H1 (cell line): Measurements from ENCODE around the gene TCP11. TPM values are rescaled to one million over a fixed set of nuclear protein-coding genes. Genes with fewer than 3 reads are reported as not detected.

Source experiments
- CTCF ChIA-PET: fragments of 300-600 bp; sonication (Branson Sonifier 250); formaldehyde crosslinking; loops from one replicate; lab custom pipeline; 2021; ENCODE audit not compliant: partially characterized antibody; lab: Charles Lee
- POLR2A ChIA-PET: fragments of 300-600 bp; sonication (Branson Sonifier 250); formaldehyde crosslinking; loops from one replicate; lab custom pipeline; 2021; ENCODE audit warnings: inconsistent platforms; ENCODE audit not compliant: partially characterized antibody; lab: Charles Lee
- DNase-seq, 2 experiments: peaks; one replicate each; pipeline versions ENCODE4 v3.0.0 to v3.0.0-alpha.2; 2010 to 2022; ENCODE audit warnings: low spot score in 2 of 2, low read depth in 1 of 2, mixed read lengths in 1 of 2
- FAIRE-seq: peaks from 2 replicates; lab custom pipeline; 2011; peaks lifted over from hg19 to GRCh38; lab: Jason Lieb, UNC
- H2AFZ ChIP-seq: 2 replicates; pipeline ENCODE4 v1.8.1; 2012; ENCODE audit warnings: low read length, inconsistent platforms
- H2AK5ac ChIP-seq: 2 replicates; pipeline ENCODE4 v1.6.1; 2013; ENCODE audit warnings: low read depth, low read length
- H2BK120ac ChIP-seq: replicated peaks from 2 replicates; pipeline ENCODE3; 2013; ENCODE audit warnings: low read depth, low read length, inconsistent platforms
- H2BK12ac ChIP-seq: 2 replicates; pipeline ENCODE4 v1.6.1; 2013; ENCODE audit warnings: low read depth, low read length
- H2BK15ac ChIP-seq: 2 replicates; pipeline ENCODE4 v1.6.1; 2013; ENCODE audit warnings: low read length
- H2BK20ac ChIP-seq: 2 replicates; pipeline ENCODE4 v1.6.1; 2013; ENCODE audit warnings: low read length
- H2BK5ac ChIP-seq: 2 replicates; pipeline ENCODE4 v1.6.1; 2013; ENCODE audit warnings: low read depth, low read length
- H3K14ac ChIP-seq: 2 replicates; pipeline ENCODE4 v1.6.1; 2013; ENCODE audit warnings: inconsistent platforms; ENCODE audit not compliant: insufficient read length
- H3K18ac ChIP-seq: 2 replicates; pipeline ENCODE4 v1.6.1; 2013; ENCODE audit warnings: low read length; ENCODE audit errors: extremely low read depth
- H3K23ac ChIP-seq: 2 replicates; pipeline ENCODE4 v1.6.1; 2013; ENCODE audit warnings: inconsistent platforms; ENCODE audit not compliant: insufficient read length
- H3K23me2 ChIP-seq: 2 replicates; pipeline ENCODE4 v1.6.1; 2013; ENCODE audit warnings: low read depth, low read length
- H3K27ac ChIP-seq: 2 replicates; pipeline ENCODE4 v1.6.1; 2011; ENCODE audit warnings: low read depth, low read length, inconsistent platforms
- H3K27me3 ChIP-seq, 4 experiments: replicated peaks in 1 of 4; 1 replicate in 1 of 4; 2 replicates in 3 of 4; pipeline versions ENCODE4 v1.6.1 to v1.8.1; 2011 to 2013; ENCODE audit warnings: low read length in 3 of 4, mild to moderate bottlenecking in 3 of 4, inconsistent platforms in 2 of 4, mixed read lengths in 2 of 4, moderate library complexity in 1 of 4; ENCODE audit not compliant: control insufficient read depth in 3 of 4, insufficient read depth in 3 of 4; ENCODE audit errors: extremely low read depth in 1 of 4
- H3K36me3 ChIP-seq, 4 experiments: 2 replicates each; pipeline versions ENCODE4 v1.6.1 to v1.8.1; 2011 to 2013; ENCODE audit warnings: mild to moderate bottlenecking in 4 of 4, low read length in 3 of 4, moderate library complexity in 2 of 4, control low read depth in 1 of 4, inconsistent platforms in 1 of 4; ENCODE audit not compliant: insufficient read depth in 4 of 4, control insufficient read depth in 2 of 4
- H3K4ac ChIP-seq: replicated peaks from 2 replicates; pipeline ENCODE3; 2013; ENCODE audit warnings: low read length, low read depth, mixed read lengths, inconsistent platforms; ENCODE audit not compliant: insufficient read length
- H3K4me1 ChIP-seq, 4 experiments: replicated peaks in 1 of 4; 1 replicate in 1 of 4; 2 replicates in 3 of 4; pipeline versions ENCODE4 v1.6.1 to v1.8.1; 2011 to 2013; ENCODE audit warnings: low read length in 3 of 4, inconsistent platforms in 2 of 4, mixed read lengths in 1 of 4; ENCODE audit not compliant: insufficient read depth in 4 of 4, control insufficient read depth in 3 of 4
- H3K4me2 ChIP-seq, 2 experiments: 2 replicates each; pipeline versions ENCODE4 v1.6.1 to v1.8.1; 2011 to 2013; ENCODE audit warnings: low read depth in 2 of 2, low read length in 2 of 2, control low read depth in 1 of 2, inconsistent platforms in 1 of 2, mild to moderate bottlenecking in 1 of 2; ENCODE audit not compliant: insufficient read depth in 1 of 2
- H3K4me3 ChIP-seq, 4 experiments: fragments of 200-600, 300-600 bp in 1 of 4; sonication (generic), shearing (Covaris generic), sonication (Bioruptor Twin) in 1 of 4; 2 replicates each; pipeline versions ENCODE4 v1.5.1 to v1.8.1; 2011 to 2016; ENCODE audit warnings: low read length in 4 of 4, low read depth in 3 of 4, control low read depth in 2 of 4, inconsistent platforms in 2 of 4, mild to moderate bottlenecking in 2 of 4, mixed read lengths in 1 of 4, moderate library complexity in 1 of 4; ENCODE audit not compliant: insufficient read depth in 2 of 4; ENCODE audit errors: extremely low read depth in 1 of 4
- H3K56ac ChIP-seq: replicated peaks from 2 replicates; pipeline ENCODE3; 2013; ENCODE audit warnings: low read depth, mild to moderate bottlenecking, mixed read lengths, low read length, inconsistent platforms; ENCODE audit not compliant: insufficient read length
- H3K79me1 ChIP-seq: 2 replicates; pipeline ENCODE4 v1.6.1; 2013; ENCODE audit warnings: low read depth, low read length, control low read depth
- H3K79me2 ChIP-seq, 2 experiments: 2 replicates each; pipeline versions ENCODE4 v1.6.1 to v1.8.1; 2012 to 2013; ENCODE audit warnings: low read length in 2 of 2, mild to moderate bottlenecking in 2 of 2, inconsistent platforms in 1 of 2; ENCODE audit not compliant: insufficient read depth in 2 of 2, control insufficient read depth in 1 of 2
- H3K9ac ChIP-seq, 4 experiments: replicated peaks in 1 of 4; 1 replicate in 1 of 4; 2 replicates in 3 of 4; pipeline versions ENCODE4 v1.6.1 to v1.8.1; 2011 to 2013; ENCODE audit warnings: low read depth in 3 of 4, low read length in 3 of 4, control low read depth in 2 of 4, mild to moderate bottlenecking in 2 of 4, moderate library complexity in 2 of 4, inconsistent platforms in 1 of 4; ENCODE audit errors: extremely low read depth in 1 of 4
- H3K9me3 ChIP-seq, 2 experiments: 2 replicates each; pipeline versions ENCODE4 v1.6.1 to v1.8.1; 2012 to 2013; ENCODE audit warnings: mild to moderate bottlenecking in 2 of 2, moderate library complexity in 2 of 2, control low read depth in 1 of 2, inconsistent platforms in 1 of 2, low read depth in 1 of 2, low read length in 1 of 2, mixed read lengths in 1 of 2; ENCODE audit not compliant: insufficient read depth in 2 of 2
- H4K20me1 ChIP-seq, 2 experiments: replicated peaks in 1 of 2; 2 replicates each; pipeline versions ENCODE3 to v1.8.1; 2011 to 2013; ENCODE audit warnings: inconsistent platforms in 2 of 2, low read length in 2 of 2, mild to moderate bottlenecking in 1 of 2; ENCODE audit not compliant: insufficient read depth in 2 of 2, control insufficient read depth in 1 of 2
- H4K5ac ChIP-seq: 2 replicates; pipeline ENCODE4 v1.6.1; 2013; ENCODE audit warnings: low read length, low read depth, mixed read lengths, inconsistent platforms; ENCODE audit not compliant: insufficient read length
- H4K8ac ChIP-seq: 2 replicates; pipeline ENCODE4 v1.8.0; 2013; ENCODE audit warnings: mild to moderate bottlenecking, moderate library complexity, low read length, inconsistent platforms; ENCODE audit not compliant: insufficient read depth; ENCODE audit errors: extremely low read depth
- H4K91ac ChIP-seq: replicated peaks from 2 replicates; pipeline ENCODE3; 2013; ENCODE audit warnings: low read length, mixed read lengths, inconsistent platforms; ENCODE audit not compliant: insufficient read length
- BRCA1 ChIP-seq: IDR thresholded peaks from 2 replicates; pipeline ENCODE4 v1.6.1; 2012; ENCODE audit warnings: low read depth, low read length, improper control_type of control experiment
- GABPA ChIP-seq: IDR thresholded peaks from 2 replicates; pipeline ENCODE4 v1.6.1; 2011; ENCODE audit warnings: mild to moderate bottlenecking, low read length, moderate library complexity, borderline replicate concordance; ENCODE audit not compliant: insufficient read depth
- RAD21 ChIP-seq, 2 experiments: IDR thresholded peaks in 1 of 2; conservative IDR thresholded peaks in 1 of 2; 2 replicates each; pipeline ENCODE4 v1.6.1; 2011; ENCODE audit warnings: low read depth in 2 of 2, low read length in 2 of 2, improper control_type of control experiment in 1 of 2, inconsistent platforms in 1 of 2, mild to moderate bottlenecking in 1 of 2, moderate library complexity in 1 of 2
- YY1 ChIP-seq: IDR thresholded peaks from 2 replicates; pipeline ENCODE4 v1.6.1; 2011; ENCODE audit warnings: low read depth, mild to moderate bottlenecking, low read length
- WGBS, 2 experiments: shearing (Covaris generic) in 1 of 2; methylation state at CpG; one replicate each; pipeline versions ENCODE4 v1.1.6 to v1.1.7; 2013 to 2015; ENCODE audit warnings: low lambda C conversion rate in 2 of 2, mixed read lengths in 2 of 2, inconsistent platforms in 1 of 2, low coverage in 1 of 2, missing lambda C conversion rate in 1 of 2; ENCODE audit not compliant: insufficient replicate concordance in 2 of 2, insufficient coverage in 1 of 2, insufficient read length in 1 of 2; ENCODE audit errors: extremely low coverage in 1 of 2, missing lambda C conversion rate in 1 of 2; 5-methylcytosine and 5-hydroxymethylcytosine counted together
- polyA plus RNA-seq, 7 experiments: library from polyadenylated mRNA; depleted of rRNA in 3 of 7; stranded (reverse) in 5 of 7; unstranded in 2 of 7; fragments of >200 nt in 5 of 7; fragments of 200-250 nt in 2 of 7; gene quantifications; 1 replicate in 5 of 7; 2 replicates in 1 of 7; 4 replicates in 1 of 7; pipeline versions ENCODE4 v1.2.1 to v1.2.3, GENCODE V29; 2011 to 2013; ENCODE audit warnings: missing spikeins in 2 of 7, mixed read lengths in 2 of 7
- total RNA-seq: library from RNA; stranded (reverse); fragmentation: NEBNext Ultra II Directional; extraction: Animal tissue kit (Norgen Biotek cat#: 25700); gene quantifications from 2 replicates; pipeline ENCODE4 v1.2.1, GENCODE V29; 2021
- TF ChIP-seq, protein P1 (sequence below), 3 experiments: IDR thresholded peaks; 1 replicate in 2 of 3; 2 replicates in 1 of 3; pipeline versions ENCODE4 v1.5.1 to v1.6.1; 2011; ENCODE audit warnings: low read length in 3 of 3, mild to moderate bottlenecking in 3 of 3, inconsistent platforms in 2 of 3, low read depth in 1 of 3, moderate library complexity in 1 of 3; ENCODE audit not compliant: insufficient read depth in 1 of 3; ENCODE audit errors: control extremely low read depth in 1 of 3

The TCP11 gene
- total and polyA plus RNA-seq, 2 of the 8 experiments (the other 6 are each of a cell fraction or from before 2014, with no cell fraction given), result 0.11 TPM; not detected in 1

DNA sequence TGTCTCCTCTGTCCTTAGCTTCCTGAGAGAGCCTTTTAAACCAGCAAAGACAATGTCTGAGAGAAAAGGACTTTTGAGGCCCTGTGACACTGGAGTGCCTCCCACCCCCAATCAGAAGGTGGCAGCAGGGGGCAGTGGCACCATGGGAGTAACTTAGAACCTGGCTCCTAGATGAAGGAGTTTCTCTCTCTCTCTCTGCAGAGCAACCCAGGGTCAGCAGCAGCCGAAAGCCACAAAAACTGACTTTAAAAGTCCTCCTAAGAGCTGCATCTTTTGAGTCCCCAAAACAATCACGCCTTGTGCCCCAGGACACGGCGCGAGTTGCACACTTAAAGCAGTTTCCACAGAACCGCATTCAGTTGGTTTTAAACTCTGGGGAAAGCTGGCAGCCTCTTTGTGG is 5.3 kb upstream of the TCP11 start:
- H3K79me2 ChIP-seq, result no peaks in the 10 kb centered on the region
- no peak overlapping the region for H3K56ac ChIP-seq
- no peak overlapping the region for H4K5ac ChIP-seq
- POLR2A ChIA-PET, result interaction anchor here (1.4 kb wide), 1 partner anchor 57 kb away, joined by 3 read pairs; no protein-coding TSS in a partner anchor
- no peak overlapping the region for H3K23ac ChIP-seq
- H2AFZ ChIP-seq, result no peak overlapping the region
- H4K91ac ChIP-seq, result no peak overlapping the region
- no peak overlapping the region for H3K18ac ChIP-seq
- no peak overlapping the region for H3K4me2 ChIP-seq
- no peaks in the 10 kb centered on the region for H3K79me1 ChIP-seq
- H2BK5ac ChIP-seq, result no peak overlapping the region
- no peak overlapping the region for H2BK12ac ChIP-seq
- H3K9me3 ChIP-seq, result no peaks in the 10 kb centered on the region; a peak in 1 of 4 replicates
- FAIRE-seq (no peak), DNase-seq (peak in 1 of 2 experiments; percentile 54)
- H3K4me3 ChIP-seq, result no peak overlapping the region
- H3K23me2 ChIP-seq, result no peaks in the 10 kb centered on the region; the same call in 1 of the 2 replicates
- no peak overlapping the region for H3K27ac ChIP-seq
- no peak overlapping the region for H4K8ac ChIP-seq
- H3K14ac ChIP-seq, result no peak overlapping the region
- peaks cover 0 to 19% (median 13%) of the 10 kb centered on the region in 4 experiments; a peak in 6 of 7 replicates for H3K27me3 ChIP-seq
- no peak overlapping the region for H2BK120ac ChIP-seq
- CTCF ChIA-PET, result interaction anchor here (0.7 to 7.3 kb wide), 21 partner anchors 9 to 259 kb away, joined by 3 to 118 read pairs (median 6); partner anchors contain the start of gene TAF11
- TF ChIP-seq, protein P1, sequence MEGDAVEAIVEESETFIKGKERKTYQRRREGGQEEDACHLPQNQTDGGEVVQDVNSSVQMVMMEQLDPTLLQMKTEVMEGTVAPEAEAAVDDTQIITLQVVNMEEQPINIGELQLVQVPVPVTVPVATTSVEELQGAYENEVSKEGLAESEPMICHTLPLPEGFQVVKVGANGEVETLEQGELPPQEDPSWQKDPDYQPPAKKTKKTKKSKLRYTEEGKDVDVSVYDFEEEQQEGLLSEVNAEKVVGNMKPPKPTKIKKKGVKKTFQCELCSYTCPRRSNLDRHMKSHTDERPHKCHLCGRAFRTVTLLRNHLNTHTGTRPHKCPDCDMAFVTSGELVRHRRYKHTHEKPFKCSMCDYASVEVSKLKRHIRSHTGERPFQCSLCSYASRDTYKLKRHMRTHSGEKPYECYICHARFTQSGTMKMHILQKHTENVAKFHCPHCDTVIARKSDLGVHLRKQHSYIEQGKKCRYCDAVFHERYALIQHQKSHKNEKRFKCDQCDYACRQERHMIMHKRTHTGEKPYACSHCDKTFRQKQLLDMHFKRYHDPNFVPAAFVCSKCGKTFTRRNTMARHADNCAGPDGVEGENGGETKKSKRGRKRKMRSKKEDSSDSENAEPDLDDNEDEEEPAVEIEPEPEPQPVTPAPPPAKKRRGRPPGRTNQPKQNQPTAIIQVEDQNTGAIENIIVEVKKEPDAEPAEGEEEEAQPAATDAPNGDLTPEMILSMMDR (IDR thresholded peaks at IDR 0.05; ENCODE audit: control extremely low read depth in 1 of 3, insufficient read depth in 1 of 3, low read depth in 1 of 3, low read length in 3 of 3), result peak; percentile 55 to 63 (median 61)
- peak; percentile 73 to 85 for TF ChIP-seq RAD21 (IDR thresholded peaks at IDR 0.05 in 1 of 2, conservative IDR thresholded peaks at IDR 0.05 in 1 of 2; ENCODE audit: low read depth in 2 of 2, low read length in 2 of 2)
- TF ChIP-seq BRCA1, result no peak
- TF ChIP-seq YY1, result no peak
- TF ChIP-seq GABPA, result no peak
- TF ChIP-seq, all 59 proteins: peak for 2
- Histone ChIP-seq H3K36me3 (no peaks in the 10 kb centered on the region), H4K20me1 (no peaks in the 10 kb centered on the region), H2BK15ac (no peak overlapping the region), H3K4ac (no peak overlapping the region), H3K9ac (no peak overlapping the region), H2BK20ac (no peak overlapping the region), H3K4me1 (peaks cover 0 to 10% (median 7%) of the 10 kb centered on the region in 4 experiments; a peak in 5 of 7 replicates), H2AK5ac (no peak overlapping the region)
- WGBS, 2 experiments, result 71% methylated on average over 6 of the region's 6 CpGs; no CpG with 5 or more reads in 1 of the 2 experiments
